Adrenal gland (tissue), 12 donors: Measurements from ENCODE around the gene ERGIC2. TPM values are rescaled to one million over a fixed set of nuclear protein-coding genes. Genes with fewer than 3 reads are reported as not detected.

Experiments used
- DNase-seq, 7 donors: peaks; one replicate each; pipeline ENCODE4 v3.0.0-alpha.2; 2019 to 2020
- H3K27ac ChIP-seq, 5 donors: fragments of 200-600 bp; sonication (generic) in 4 of 5; 1 replicate in 3 of 5; 2 replicates in 2 of 5; pipeline versions ENCODE4 v1.5.1 to v1.8.0; 2016 to 2020; ENCODE audit warnings: mild to moderate bottlenecking in 1 of 5
- H3K27me3 ChIP-seq: fragments of 200-600 bp; 2 replicates; pipeline ENCODE4 v1.8.0; 2021
- H3K36me3 ChIP-seq, 2 donors: fragments of 200-600 bp; replicated peaks in 1 of 2; 1 replicate in 1 of 2; 2 replicates in 1 of 2; pipeline versions ENCODE4 v1.5.1 to v1.8.0; 2018 to 2022
- H3K4me1 ChIP-seq, 2 donors: fragments of 200-600 bp; replicated peaks in 1 of 2; 1 replicate in 1 of 2; 2 replicates in 1 of 2; pipeline versions ENCODE4 v1.5.1 to v1.8.0; 2018 to 2021
- H3K4me3 ChIP-seq, 4 donors: fragments of 200-600 bp; sonication (generic) in 3 of 4; one replicate each; pipeline ENCODE4 v1.5.1; 2016 to 2018
- H3K9me3 ChIP-seq, 3 donors: fragments of 200-600 bp; sonication (generic) in 1 of 3; replicated peaks in 1 of 3; 1 replicate in 2 of 3; 2 replicates in 1 of 3; pipeline versions ENCODE4 v1.5.1 to v1.8.0; 2016 to 2021
- POLR2A ChIP-seq, 2 donors: fragments of 450-650 bp; IDR thresholded peaks; one replicate each; pipeline ENCODE4 v1.6.1; 2017; ENCODE audit warnings: antibody characterized with exemption in 2 of 2, mild to moderate bottlenecking in 2 of 2, moderate library complexity in 1 of 2
- WGBS, 4 donors: extraction: QIAGEN DNeasy Blood & Tissue Kit in 2 of 4; methylation state at CpG; one replicate each; pipeline versions ENCODE4 v1.1.5 to v1.1.7; 2013 to 2017; 5-methylcytosine and 5-hydroxymethylcytosine counted together
- intact Hi-C, 2 donors: fragments of 100-400 bp; cut with DNase I; formaldehyde crosslinking; loops; one replicate each; pipeline versions ENCODE4 v1.14.1 to v1.15.0; 2022 to 2023
- polyA plus RNA-seq, 3 donors: library from polyadenylated mRNA; stranded (reverse); fragments of 200-250 nt in 2 of 3; fragments of 350-450 nt in 1 of 3; fragmentation: Illumina TruSeq in 1 of 3; extraction: RNeasy Lipid Tissue Mini Kit (QIAGEN cat#74804) in 1 of 3; gene quantifications; one replicate each; pipeline ENCODE4 v1.2.3, GENCODE V29; 2013 to 2014
- total RNA-seq, 9 donors: library from RNA; depleted of rRNA in 4 of 9; stranded (reverse); fragments of >200 nt in 4 of 9; fragments of 120-200 nt in 1 of 9; fragmentation: NEBNext Ultra II Directional in 1 of 9; extraction: Animal tissue kit (Norgen Biotek cat#: 25700) in 1 of 9; gene quantifications; one replicate each; pipeline versions ENCODE4 v1.1.0 to v1.2.4, GENCODE V29; 2013 to 2023
- TF ChIP-seq, protein P1 (sequence below), 6 experiments: fragments of 450-650 bp in 4 of 6; fragments of 200-600 bp in 2 of 6; sonication (generic) in 1 of 6; IDR thresholded peaks; 1 replicate in 5 of 6; 2 replicates in 1 of 6; pipeline versions ENCODE4 v1.5.1 to v1.8.0; 2016 to 2021; ENCODE audit warnings: antibody characterized with exemption in 6 of 6, mild to moderate bottlenecking in 2 of 6, moderate library complexity in 1 of 6
- donor health status: healthy with polysubstance abuse.
- donor health status: Bipolar disorder and iron deficiency.
- donor health status: DM: yes; HTN: yes; CAD: no.
- donor health status: DM: no; HTN: no; CAD: no.
- donor health status: DM: no; HTN: no; CAD: no.
- donor health status: DM: yes; HTN: yes; CAD: no.

ERGIC2 gene
- total and polyA plus RNA-seq, 12 donors, result 17.9 to 134 (median 60.7) TPM

DNA sequence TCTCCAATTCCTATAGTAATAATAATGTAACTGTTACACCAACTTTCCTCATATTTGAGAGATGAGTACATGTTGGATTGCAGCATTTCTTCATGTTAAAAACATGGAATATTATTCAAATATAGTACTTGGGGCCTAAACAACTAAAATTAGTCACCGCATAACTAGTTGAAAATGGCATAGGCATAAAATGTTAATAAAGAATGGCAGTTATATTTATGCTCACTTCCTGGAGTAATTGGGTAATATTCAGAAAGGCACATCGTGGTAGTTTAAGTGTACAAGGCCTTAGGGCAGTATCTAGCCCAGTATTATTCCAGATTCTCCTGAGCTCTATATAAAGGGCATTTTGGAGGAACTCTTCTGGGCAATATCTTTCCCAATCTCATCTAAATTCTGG, 46.0 kb downstream of the ERGIC2 start:
- 84 to 96% (median 94%) methylated on average over 2 of the region's 2 CpGs for WGBS, 4 donors
- Histone ChIP-seq H3K36me3 (peaks cover 0 to 2% of the 10 kb centered on the region in 2 donors), H3K4me3 (no peak overlapping the region), H3K4me1 (no peaks in the 10 kb centered on the region), H3K9me3 (no peaks in the 10 kb centered on the region), H3K27ac (no peak overlapping the region), H3K27me3 (no peaks in the 10 kb centered on the region)
- TF ChIP-seq, protein P1, sequence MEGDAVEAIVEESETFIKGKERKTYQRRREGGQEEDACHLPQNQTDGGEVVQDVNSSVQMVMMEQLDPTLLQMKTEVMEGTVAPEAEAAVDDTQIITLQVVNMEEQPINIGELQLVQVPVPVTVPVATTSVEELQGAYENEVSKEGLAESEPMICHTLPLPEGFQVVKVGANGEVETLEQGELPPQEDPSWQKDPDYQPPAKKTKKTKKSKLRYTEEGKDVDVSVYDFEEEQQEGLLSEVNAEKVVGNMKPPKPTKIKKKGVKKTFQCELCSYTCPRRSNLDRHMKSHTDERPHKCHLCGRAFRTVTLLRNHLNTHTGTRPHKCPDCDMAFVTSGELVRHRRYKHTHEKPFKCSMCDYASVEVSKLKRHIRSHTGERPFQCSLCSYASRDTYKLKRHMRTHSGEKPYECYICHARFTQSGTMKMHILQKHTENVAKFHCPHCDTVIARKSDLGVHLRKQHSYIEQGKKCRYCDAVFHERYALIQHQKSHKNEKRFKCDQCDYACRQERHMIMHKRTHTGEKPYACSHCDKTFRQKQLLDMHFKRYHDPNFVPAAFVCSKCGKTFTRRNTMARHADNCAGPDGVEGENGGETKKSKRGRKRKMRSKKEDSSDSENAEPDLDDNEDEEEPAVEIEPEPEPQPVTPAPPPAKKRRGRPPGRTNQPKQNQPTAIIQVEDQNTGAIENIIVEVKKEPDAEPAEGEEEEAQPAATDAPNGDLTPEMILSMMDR (IDR thresholded peaks at IDR 0.05), result no peak
- no peak for TF ChIP-seq POLR2A (IDR thresholded peaks at IDR 0.05)
- no peak for DNase-seq
- intact Hi-C loops, result no loop called here

DNA sequence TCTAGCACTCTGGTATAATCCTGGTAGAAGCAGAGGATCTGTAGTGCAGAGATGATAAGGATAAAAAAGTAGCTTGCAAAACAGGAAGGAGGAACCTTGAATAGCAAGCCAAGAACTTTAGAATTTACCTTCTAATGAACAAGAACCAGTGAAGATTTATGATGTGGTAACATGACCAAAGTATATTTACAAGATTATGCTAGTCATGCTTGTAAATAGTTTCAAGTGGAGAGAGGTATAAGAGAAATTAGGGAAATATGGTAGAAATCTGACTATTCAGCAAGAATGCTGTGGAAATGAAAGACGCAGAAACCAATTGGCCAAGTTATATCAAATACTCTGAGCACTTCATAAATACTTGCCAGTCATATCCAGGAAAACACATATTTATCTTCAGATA, 47.8 kb downstream of the ERGIC2 start:
- no peak overlapping the region for H3K4me3 ChIP-seq
- no peaks in the 10 kb centered on the region for H3K9me3 ChIP-seq
- H3K27me3 ChIP-seq, result no peaks in the 10 kb centered on the region
- no peak overlapping the region for H3K27ac ChIP-seq
- no peak for TF ChIP-seq POLR2A (IDR thresholded peaks at IDR 0.05)
- TF ChIP-seq, protein P1 (IDR thresholded peaks at IDR 0.05), result no peak
- no peaks in the 10 kb centered on the region for H3K36me3 ChIP-seq
- DNase-seq, result no peak
- WGBS, 4 donors, result 0% methylated on average over 1 of the region's 1 CpG
- intact Hi-C loops, result no loop called here
- H3K4me1 ChIP-seq, result no peaks in the 10 kb centered on the region

DNA sequence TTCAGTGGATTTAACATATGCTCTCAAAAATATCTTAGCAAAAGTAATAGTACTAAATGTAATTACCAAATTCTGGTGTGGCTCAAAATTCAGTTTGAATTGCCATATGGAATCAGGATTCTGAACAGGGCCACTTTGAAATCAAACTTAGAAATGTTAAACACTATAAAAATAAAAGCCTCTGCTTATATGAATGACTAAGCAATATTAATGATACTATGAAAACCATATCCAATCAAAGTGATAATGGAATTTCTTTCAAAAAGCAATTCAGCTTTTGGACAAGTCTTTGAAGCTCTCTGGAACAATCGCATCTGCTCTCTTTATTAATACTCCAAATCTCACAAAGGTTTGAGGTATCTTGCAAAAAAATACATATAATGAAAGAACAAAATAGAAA, 51.6 kb downstream of the ERGIC2 start:
- intact Hi-C loops, result no loop called here
- Histone ChIP-seq H3K27me3 (no peaks in the 10 kb centered on the region), H3K9me3 (no peaks in the 10 kb centered on the region), H3K36me3 (no peaks in the 10 kb centered on the region), H3K4me1 (no peaks in the 10 kb centered on the region), H3K4me3 (no peak overlapping the region), H3K27ac (no peak overlapping the region)
- DNase-seq, result no peak
- WGBS, 4 donors, result 92 to 100% (median 94%) methylated on average over 1 of the region's 1 CpG
- TF ChIP-seq, protein P1 (IDR thresholded peaks at IDR 0.05), result no peak
- TF ChIP-seq POLR2A (IDR thresholded peaks at IDR 0.05), result no peak

DNA sequence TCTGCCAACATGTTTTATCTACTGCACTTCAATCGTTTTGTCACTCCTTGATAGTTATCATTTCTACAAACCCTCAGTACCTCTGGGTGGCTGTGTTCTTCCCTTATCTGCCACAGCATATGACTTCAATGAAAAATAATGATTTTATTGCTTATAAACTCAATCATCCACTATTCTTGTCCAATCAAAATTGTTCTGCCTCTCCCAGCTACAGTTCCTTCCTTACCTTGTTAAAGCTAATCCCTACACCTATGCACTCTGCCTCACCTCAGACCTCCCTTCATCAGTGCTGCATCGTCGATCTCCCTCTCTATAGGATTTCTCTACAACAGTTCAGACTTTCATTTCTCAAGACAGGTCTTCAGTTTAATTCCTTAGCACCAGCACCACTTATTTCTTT, 58.8 kb downstream of the ERGIC2 start:
- Histone ChIP-seq H3K4me3 (no peak overlapping the region), H3K4me1 (no peaks in the 10 kb centered on the region), H3K36me3 (no peaks in the 10 kb centered on the region), H3K9me3 (no peaks in the 10 kb centered on the region), H3K27ac (no peak overlapping the region), H3K27me3 (no peaks in the 10 kb centered on the region)
- intact Hi-C loops, result no loop called here
- no peak for DNase-seq
- WGBS, 4 donors, result 88 to 93% (median 91%) methylated on average over 3 of the region's 3 CpGs
- no peak for TF ChIP-seq POLR2A (IDR thresholded peaks at IDR 0.05)
- TF ChIP-seq, protein P1 (IDR thresholded peaks at IDR 0.05), result no peak
